K562 (cell line): ENCODE data around the gene IL18RAP. TPM values are rescaled to one million over a fixed set of nuclear protein-coding genes. Genes with fewer than 3 reads are reported as not detected.

Experiments
- ATAC-seq: fragments of 200-7000 bp; cut with Tn5 transposase; 3 replicates; pipeline ENCODE4 v1.9.1; 2020; ENCODE audit warnings: moderate library complexity
- BruUV-seq: library from RNA; stranded (reverse); fragments of 400-500 nt; replicated peaks from 2 replicates; lab custom pipeline; 2021; lab: Mats Ljungman, UMichigan
- CTCF ChIA-PET: fragments of 300-600 bp; formaldehyde crosslinking; extraction: SDS; loops from one replicate; lab custom pipeline; 2021; ENCODE audit warnings: low intra/inter-chr PET ratio; lab: Yijun Ruan, JAX
- POLR2A ChIA-PET: fragments of 300-600, 350-650 bp; sonication (Branson Sonifier 250); formaldehyde crosslinking; extraction: SDS; loops from one replicate; lab custom pipeline; 2021; ENCODE audit warnings: antibody characterized with exemption, inconsistent platforms; lab: Yijun Ruan, JAX
- DNase-seq, 4 experiments: peaks; one replicate each; pipeline versions ENCODE4 v3.0.0 to v3.0.0-alpha.2; 2011 to 2018; ENCODE audit warnings: low spot score in 3 of 4, mixed read lengths in 3 of 4; ENCODE audit errors: extremely low read depth in 1 of 4
- FAIRE-seq: peaks from 2 replicates; lab custom pipeline; 2011; peaks lifted over from hg19 to GRCh38; lab: Jason Lieb, UNC
- H2AFZ ChIP-seq: 2 replicates; pipeline ENCODE4 v1.6.0; 2011; ENCODE audit warnings: low read depth, low read length, control low read depth, inconsistent platforms
- H3K27ac ChIP-seq: fragments of 200-600 bp; 3 replicates; pipeline ENCODE4 v1.8.0; 2011; ENCODE audit warnings: low read depth, mild to moderate bottlenecking, control low read depth, inconsistent platforms, low read length, moderate library complexity, mixed read lengths; ENCODE audit errors: extremely low read depth
- H3K27me3 ChIP-seq, 2 experiments: fragments of 300-600 bp in 1 of 2; 2 replicates in 1 of 2; 3 replicates in 1 of 2; pipeline versions ENCODE4 v1.6.0 to v1.8.0; 2011; ENCODE audit warnings: inconsistent platforms in 2 of 2, low read length in 2 of 2, mild to moderate bottlenecking in 1 of 2, mixed read lengths in 1 of 2, moderate library complexity in 1 of 2; ENCODE audit not compliant: control insufficient read depth in 2 of 2, insufficient read depth in 2 of 2
- H3K36me3 ChIP-seq: fragments of 300-600 bp; 3 replicates; pipeline ENCODE4 v1.8.0; 2011; ENCODE audit warnings: mild to moderate bottlenecking, low read length, inconsistent platforms; ENCODE audit not compliant: control insufficient read depth, insufficient read depth
- H3K4me1 ChIP-seq, 2 experiments: fragments of 200-600 bp in 1 of 2; replicated peaks in 1 of 2; 2 replicates in 1 of 2; 3 replicates in 1 of 2; pipeline versions ENCODE4 v1.5.1 to v1.8.0; 2011; ENCODE audit warnings: inconsistent platforms in 2 of 2, low read length in 2 of 2, mild to moderate bottlenecking in 1 of 2, mixed read lengths in 1 of 2, moderate library complexity in 1 of 2; ENCODE audit not compliant: control insufficient read depth in 2 of 2, insufficient read depth in 2 of 2
- H3K4me2 ChIP-seq: 2 replicates; pipeline ENCODE4 v1.6.1; 2011; ENCODE audit warnings: low read length, control low read depth, inconsistent platforms, mixed read lengths; ENCODE audit not compliant: insufficient read depth
- H3K4me3 ChIP-seq: fragments of 200-600 bp; sonication (generic), shearing (Covaris generic); 2 replicates; pipeline ENCODE4 v1.5.1; 2016; ENCODE audit warnings: control low read depth, inconsistent platforms
- H3K79me2 ChIP-seq: fragments of 200-600 bp; 3 replicates; pipeline ENCODE4 v1.8.0; 2011; ENCODE audit warnings: low read length, inconsistent platforms; ENCODE audit not compliant: control insufficient read depth, insufficient read depth
- H3K9ac ChIP-seq, 2 experiments: 2 replicates each; pipeline versions ENCODE4 v1.6.0 to v1.6.1; 2011; ENCODE audit warnings: low read depth in 2 of 2, low read length in 2 of 2, control low read depth in 1 of 2, inconsistent platforms in 1 of 2, mild to moderate bottlenecking in 1 of 2, mixed read lengths in 1 of 2; ENCODE audit not compliant: insufficient read depth in 1 of 2
- H3K9me1 ChIP-seq: one replicate; pipeline ENCODE4 v1.6.0; 2011; ENCODE audit warnings: inconsistent platforms, mild to moderate bottlenecking, low read length, moderate library complexity; ENCODE audit not compliant: control insufficient read depth, insufficient read depth
- H3K9me3 ChIP-seq: replicated peaks from 2 replicates; pipeline ENCODE4 v1.5.1; 2011; ENCODE audit warnings: low read depth, low read length, inconsistent platforms; ENCODE audit not compliant: control insufficient read depth, insufficient read depth
- H4K20me1 ChIP-seq: replicated peaks from 2 replicates; pipeline ENCODE4 v1.6.1; 2011; ENCODE audit warnings: low read length, inconsistent platforms, mixed read lengths; ENCODE audit not compliant: control insufficient read depth, insufficient read depth
- CBFA2T3 ChIP-seq: fragments of 450-650 bp; IDR thresholded peaks from 2 replicates; pipeline ENCODE4 v1.6.1; 2017
- CREB1 ChIP-seq, 2 experiments: sonication (generic) in 1 of 2; formaldehyde crosslinking in 1 of 2; IDR thresholded peaks; 2 replicates each; pipeline versions ENCODE4 v1.6.1 to v1.8.0; 2012 to 2022; ENCODE audit warnings: inconsistent platforms in 1 of 2, mild to moderate bottlenecking in 1 of 2, missing genetic modification reagents in 1 of 2, moderate library complexity in 1 of 2
- EGR1 ChIP-seq: fragments of 450-650 bp; conservative IDR thresholded peaks from 2 replicates; pipeline ENCODE4 v1.6.1; 2017; ENCODE audit warnings: mild to moderate bottlenecking
- HBP1 ChIP-seq: fragments of 450-650 bp; formaldehyde crosslinking; IDR thresholded peaks from 2 replicates; pipeline ENCODE4 v1.4.0; 2022; ENCODE audit warnings: missing genetic modification characterization
- HCFC1 ChIP-seq: IDR thresholded peaks from 2 replicates; pipeline ENCODE4 v1.6.1; 2012; ENCODE audit warnings: low read depth, low read length, improper control_type of control experiment
- IRF2 ChIP-seq: sonication (generic); formaldehyde crosslinking; IDR thresholded peaks from 2 replicates; pipeline ENCODE4 v1.8.1; 2022; ENCODE audit warnings: mild to moderate bottlenecking, missing genetic modification reagents
- PPARD ChIP-seq: fragments of 250-450 bp; sonication (Bioruptor Pico); IDR thresholded peaks from 2 replicates; pipeline ENCODE4 v1.8.0; 2022; ENCODE audit warnings: inconsistent platforms, mild to moderate bottlenecking, moderate library complexity
- PTBP1 ChIP-seq: fragments of 200-400 bp; formaldehyde crosslinking; IDR thresholded peaks from 2 replicates; pipeline ENCODE4 v1.6.1; 2017; ENCODE audit warnings: low read depth, low read length
- ZEB2 ChIP-seq: fragments of 450-650 bp; IDR thresholded peaks from 2 replicates; pipeline ENCODE4 v1.6.1; 2016
- ZNF133 ChIP-seq: fragments of 250-450 bp; sonication (Bioruptor Pico); IDR thresholded peaks from 2 replicates; pipeline ENCODE4 v1.4.0; 2020; ENCODE audit warnings: mild to moderate bottlenecking
- WGBS: fragments of 100-300 bp; shearing (Covaris generic); methylation state at CpG from one replicate; pipeline ENCODE4 v1.1.6; 2016; ENCODE audit warnings: low coverage, mixed read lengths; ENCODE audit not compliant: insufficient coverage; ENCODE audit errors: missing lambda C conversion rate; 5-methylcytosine and 5-hydroxymethylcytosine counted together
- in situ Hi-C: fragments of 300-500 bp; cut with MboI; formaldehyde crosslinking; loops from 4 replicates; pipeline ENCODE4 v1.15.0; 2018; ENCODE audit warnings: inconsistent platforms, mixed read lengths
- intact Hi-C: fragments of 100-400 bp; cut with micrococcal nuclease; formaldehyde crosslinking; loops from 2 replicates; pipeline ENCODE4 v1.14.2; 2022
- polyA plus RNA-seq, 8 experiments: library from polyadenylated mRNA; depleted of rRNA in 4 of 8; stranded (reverse) in 5 of 8; unstranded in 3 of 8; fragments of >200 nt; fragmentation: Nextera tagmentation in 2 of 8; fragmentation: Illumina TruSeq in 1 of 8; extraction: Ambion mirVana in 2 of 8; extraction: Trizol in 1 of 8; gene quantifications; 2 replicates each; pipeline versions ENCODE4 v1.2.1 to v1.2.3, GENCODE V29; 2011 to 2014; ENCODE audit warnings: inconsistent platforms in 1 of 8, missing spikeins in 1 of 8
- total RNA-seq, 7 experiments: library from RNA; depleted of rRNA in 6 of 7; stranded (reverse); fragments of >200 nt in 6 of 7; fragmentation: Illumina TruSeq in 2 of 7; extraction: Trizol in 2 of 7; gene quantifications; 2 replicates each; pipeline versions ENCODE4 v1.2.1 to v1.2.3, GENCODE V29; 2011 to 2021; ENCODE audit warnings: low replicate concordance in 1 of 7
- TF ChIP-seq, protein P1 (sequence below): fragments of 450-650 bp; IDR thresholded peaks from 2 replicates; pipeline ENCODE4 v1.6.1; 2014; ENCODE audit warnings: low read depth, mild to moderate bottlenecking, moderate library complexity, borderline replicate concordance

Gene IL18RAP
- total and polyA plus RNA-seq, 9 of the 15 experiments (the other 6 are each of a cell fraction or from before 2014, with no cell fraction given): 1.1 to 20.5 (median 5.8) TPM

DNA sequence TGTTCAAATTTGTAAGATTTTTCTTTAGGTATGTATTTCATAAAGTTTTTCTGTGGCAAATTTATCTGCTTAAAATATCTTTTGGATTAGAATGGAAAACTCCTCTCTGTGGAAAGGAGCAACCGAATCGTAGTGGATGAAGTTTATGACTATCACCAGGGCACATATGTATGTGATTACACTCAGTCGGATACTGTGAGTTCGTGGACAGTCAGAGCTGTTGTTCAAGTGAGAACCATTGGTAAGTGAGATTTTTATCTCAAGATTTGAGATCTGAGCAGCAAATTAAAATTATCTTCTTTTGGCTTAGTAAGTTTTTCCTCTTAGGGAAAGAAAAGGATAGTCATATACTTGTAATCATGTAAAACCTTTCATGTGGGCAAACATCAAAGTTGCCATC lies 14.2 kb downstream of the IL18RAP start:
- no peak for TF ChIP-seq PTBP1
- TF ChIP-seq EGR1: no peak
- no peak for TF ChIP-seq IRF2 (CRISPR knock-in tag)
- no peak for TF ChIP-seq ZNF133 (CRISPR knock-in tag)
- TF ChIP-seq CBFA2T3: no peak
- TF ChIP-seq, protein P1, sequence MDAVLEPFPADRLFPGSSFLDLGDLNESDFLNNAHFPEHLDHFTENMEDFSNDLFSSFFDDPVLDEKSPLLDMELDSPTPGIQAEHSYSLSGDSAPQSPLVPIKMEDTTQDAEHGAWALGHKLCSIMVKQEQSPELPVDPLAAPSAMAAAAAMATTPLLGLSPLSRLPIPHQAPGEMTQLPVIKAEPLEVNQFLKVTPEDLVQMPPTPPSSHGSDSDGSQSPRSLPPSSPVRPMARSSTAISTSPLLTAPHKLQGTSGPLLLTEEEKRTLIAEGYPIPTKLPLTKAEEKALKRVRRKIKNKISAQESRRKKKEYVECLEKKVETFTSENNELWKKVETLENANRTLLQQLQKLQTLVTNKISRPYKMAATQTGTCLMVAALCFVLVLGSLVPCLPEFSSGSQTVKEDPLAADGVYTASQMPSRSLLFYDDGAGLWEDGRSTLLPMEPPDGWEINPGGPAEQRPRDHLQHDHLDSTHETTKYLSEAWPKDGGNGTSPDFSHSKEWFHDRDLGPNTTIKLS: no peak
- TF ChIP-seq HCFC1: no peak
- TF ChIP-seq HBP1 (CRISPR knock-in tag): no peak
- no peak for TF ChIP-seq ZEB2
- TF ChIP-seq PPARD (CRISPR knock-in tag): no peak
- TF ChIP-seq CREB1 (IDR thresholded peaks at IDR 0.05): no peak
- TF ChIP-seq CREB1 (CRISPR knock-in tag; IDR thresholded peaks at IDR 0.05): no peak
- 26% methylated on average over 4 of the region's 4 CpGs for WGBS
- H3K27me3 ChIP-seq: no peaks in the 10 kb centered on the region
- ChIA-PET POLR2A (no interaction called here), CTCF (no interaction called here)
- H3K9me3 ChIP-seq: no peaks in the 10 kb centered on the region
- peaks cover 13 to 26% of the 10 kb centered on the region in 2 experiments; a peak in 4 of 5 replicates for H3K4me1 ChIP-seq
- DNase-seq: no peak
- H3K9me1 ChIP-seq: no peaks in the 10 kb centered on the region
- H3K79me2 ChIP-seq: no peaks in the 10 kb centered on the region
- peak overlapping the region; percentile 21; the same call in 1 of the 2 replicates for H2AFZ ChIP-seq
- no peak overlapping the region for H3K4me3 ChIP-seq
- in situ Hi-C loops: no loop called here
- H3K27ac ChIP-seq: no peak overlapping the region
- H3K4me2 ChIP-seq: no peak overlapping the region
- H3K9ac ChIP-seq: no peak overlapping the region
- H4K20me1 ChIP-seq: no peaks in the 10 kb centered on the region
- intact Hi-C loops: no loop called here
- no peak for FAIRE-seq
- ATAC-seq: no peak
- no peaks in the 10 kb centered on the region for H3K36me3 ChIP-seq
- no TSS peak for BruUV-seq
